Mammary epithelial cell (primary cell): ENCODE measurements around the gene NPIPB8.

Experiments
- CTCF ChIP-seq, 2 donors: IDR thresholded peaks in 1 of 2; conservative IDR thresholded peaks in 1 of 2; 2 replicates each; pipeline ENCODE4 v1.5.1; 2011 to 2012; ENCODE audit warnings: inconsistent platforms in 2 of 2, low read length in 2 of 2, mild to moderate bottlenecking in 2 of 2, control low read depth in 1 of 2, low read depth in 1 of 2; ENCODE audit not compliant: insufficient read depth in 1 of 2; ENCODE audit errors: extremely low read depth in 1 of 2
- EZH2 ChIP-seq: IDR thresholded peaks from 2 replicates; pipeline ENCODE4 v1.6.1; 2012; ENCODE audit warnings: low read length, inconsistent platforms, borderline replicate concordance

GRCh38 chr16:28592979-28593553 lies 44.8 kb upstream of the NPIPB8 start:
- no peak for TF ChIP-seq CTCF (conservative IDR thresholded peaks at IDR 0.05 in 1 of 2, IDR thresholded peaks at IDR 0.05 in 1 of 2; ENCODE audit: extremely low read depth in 1 of 2, insufficient read depth in 1 of 2, low read depth in 1 of 2, low read length in 2 of 2)
- no peak for TF ChIP-seq EZH2
